ENCODE data around the gene C1QTNF8. TPM values are rescaled to one million over a fixed set of nuclear protein-coding genes. Genes with fewer than 3 reads are reported as not detected.
"Not testable (repeated sequence)": the region's sequence is repeated elsewhere in the genome, so short reads cannot be mapped to it uniquely, and the experiment has no call there.

The C1QTNF8 gene
- total RNA-seq, 4 donors from 2014 or later: not detected

DNA sequence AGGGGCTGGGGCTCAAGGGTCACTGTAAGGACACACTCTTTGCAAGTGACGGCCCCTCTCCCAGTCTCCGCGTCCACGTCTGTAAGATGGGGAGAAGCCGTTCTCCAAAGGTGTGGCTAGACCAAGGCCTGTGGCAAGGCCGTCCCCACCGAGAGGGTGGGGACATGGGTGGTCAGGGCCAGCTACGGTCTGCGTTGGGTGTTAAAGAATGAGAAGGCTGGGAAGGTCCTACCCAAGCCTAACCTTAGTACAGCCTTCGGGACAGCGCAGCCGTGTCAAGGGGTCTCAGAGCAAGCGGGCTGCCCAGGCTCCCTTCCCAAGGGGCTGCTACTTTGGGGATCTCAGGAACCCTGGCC lies 1.9 kb downstream of the C1QTNF8 start:
- DNase-seq: no peak
- peaks cover 6 to 19% (median 8%) of the 10 kb centered on the region in 4 donors for H3K4me1 ChIP-seq
- intact Hi-C loops (cut with DNase I; ENCODE audit: low total_unique reads): no loop called here
- WGBS, 2 donors (ENCODE audit: low coverage in 1 of 2): 54% methylated on average over 11 of the region's 13 CpGs; no CpG with 5 or more reads in 1 of the 2 donors
- in situ Hi-C loops (cut with MboI; ENCODE audit: low pct_ligation_motif_present in 1 of 4, low pct_unique_long_range_greater_than_20kb in 1 of 4, low sequenced_read_pairs in 3 of 4): no loop called here
- no peaks in the 10 kb centered on the region for H3K9me3 ChIP-seq
- TF ChIP-seq EP300 (IDR thresholded peaks at IDR 0.05; ENCODE audit: low read depth) (no peak), POLR2AphosphoS5 (IDR thresholded peaks at IDR 0.05) (no peak), POLR2A (IDR thresholded peaks at IDR 0.05) (no peak)
- TF ChIP-seq, protein P1, sequence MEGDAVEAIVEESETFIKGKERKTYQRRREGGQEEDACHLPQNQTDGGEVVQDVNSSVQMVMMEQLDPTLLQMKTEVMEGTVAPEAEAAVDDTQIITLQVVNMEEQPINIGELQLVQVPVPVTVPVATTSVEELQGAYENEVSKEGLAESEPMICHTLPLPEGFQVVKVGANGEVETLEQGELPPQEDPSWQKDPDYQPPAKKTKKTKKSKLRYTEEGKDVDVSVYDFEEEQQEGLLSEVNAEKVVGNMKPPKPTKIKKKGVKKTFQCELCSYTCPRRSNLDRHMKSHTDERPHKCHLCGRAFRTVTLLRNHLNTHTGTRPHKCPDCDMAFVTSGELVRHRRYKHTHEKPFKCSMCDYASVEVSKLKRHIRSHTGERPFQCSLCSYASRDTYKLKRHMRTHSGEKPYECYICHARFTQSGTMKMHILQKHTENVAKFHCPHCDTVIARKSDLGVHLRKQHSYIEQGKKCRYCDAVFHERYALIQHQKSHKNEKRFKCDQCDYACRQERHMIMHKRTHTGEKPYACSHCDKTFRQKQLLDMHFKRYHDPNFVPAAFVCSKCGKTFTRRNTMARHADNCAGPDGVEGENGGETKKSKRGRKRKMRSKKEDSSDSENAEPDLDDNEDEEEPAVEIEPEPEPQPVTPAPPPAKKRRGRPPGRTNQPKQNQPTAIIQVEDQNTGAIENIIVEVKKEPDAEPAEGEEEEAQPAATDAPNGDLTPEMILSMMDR (IDR thresholded peaks at IDR 0.05): no peak
- no peaks in the 10 kb centered on the region for H3K36me3 ChIP-seq
- H3K27me3 ChIP-seq: peaks cover 54% of the 10 kb centered on the region
- no peak overlapping the region for H3K4me3 ChIP-seq
- H3K27ac ChIP-seq: no peak overlapping the region

DNA sequence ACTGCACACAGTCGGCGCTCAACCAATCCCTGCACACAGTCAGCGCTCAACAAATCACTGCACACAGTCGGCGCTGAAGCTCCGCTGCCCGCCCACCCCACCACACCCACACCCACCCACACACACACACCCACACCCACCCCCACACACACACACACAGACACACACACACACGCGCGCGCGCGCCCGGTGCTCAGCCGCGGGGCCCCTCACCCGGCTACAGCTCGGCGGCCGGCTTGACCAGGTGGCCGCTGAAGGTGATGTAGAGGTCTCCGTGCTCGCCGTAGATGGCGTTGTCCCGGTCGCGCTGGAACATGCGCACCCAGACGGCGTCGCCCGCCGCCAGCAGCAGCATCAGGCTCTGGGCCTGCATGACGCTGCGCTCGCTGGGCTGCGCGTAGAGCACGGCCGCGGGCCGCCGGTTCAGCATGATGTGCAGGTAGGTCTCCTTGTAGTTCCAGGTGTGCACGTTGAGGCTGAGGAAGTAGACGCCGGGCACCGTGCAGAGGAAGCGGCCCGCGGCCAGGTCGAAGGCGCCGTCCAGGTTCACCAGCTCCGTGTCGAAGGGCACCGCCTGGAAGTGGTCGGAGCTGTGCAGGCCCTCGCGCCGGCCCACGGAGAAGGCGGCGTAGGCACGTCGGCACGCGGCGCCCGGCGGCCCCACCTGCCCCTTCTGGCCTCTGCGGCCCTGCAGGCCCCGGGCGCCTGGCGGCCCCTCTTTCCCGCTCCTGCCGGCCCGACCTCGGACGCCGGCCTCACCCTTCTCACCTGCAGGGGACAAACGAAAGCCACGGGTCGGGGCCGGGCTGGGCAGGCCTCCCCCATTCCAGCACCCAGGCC lies 2.5 kb downstream of the C1QTNF8 start:
- peaks cover 10 to 25% (median 12%) of the 10 kb centered on the region in 4 donors for H3K4me1 ChIP-seq
- TF ChIP-seq, protein P1 (IDR thresholded peaks at IDR 0.05): no peak
- no peak for TF ChIP-seq POLR2AphosphoS5 (IDR thresholded peaks at IDR 0.05)
- no peak for TF ChIP-seq POLR2A (IDR thresholded peaks at IDR 0.05)
- no peak for TF ChIP-seq EP300 (IDR thresholded peaks at IDR 0.05; ENCODE audit: low read depth)
- in situ Hi-C loops (cut with MboI; ENCODE audit: low pct_ligation_motif_present in 1 of 4, low pct_unique_long_range_greater_than_20kb in 1 of 4, low sequenced_read_pairs in 3 of 4) (no loop called here), intact Hi-C loops (cut with DNase I; ENCODE audit: low total_unique reads) (no loop called here)
- H3K9me3 ChIP-seq: no peaks in the 10 kb centered on the region
- H3K4me3 ChIP-seq: no peak overlapping the region
- WGBS, 2 donors (ENCODE audit: low coverage in 1 of 2): 59 to 66% methylated on average over 8 to 62 of the region's 85 CpGs
- H3K27ac ChIP-seq: no peak overlapping the region
- no peaks in the 10 kb centered on the region for H3K36me3 ChIP-seq
- peaks cover 54% of the 10 kb centered on the region for H3K27me3 ChIP-seq
- DNase-seq: no peak

DNA sequence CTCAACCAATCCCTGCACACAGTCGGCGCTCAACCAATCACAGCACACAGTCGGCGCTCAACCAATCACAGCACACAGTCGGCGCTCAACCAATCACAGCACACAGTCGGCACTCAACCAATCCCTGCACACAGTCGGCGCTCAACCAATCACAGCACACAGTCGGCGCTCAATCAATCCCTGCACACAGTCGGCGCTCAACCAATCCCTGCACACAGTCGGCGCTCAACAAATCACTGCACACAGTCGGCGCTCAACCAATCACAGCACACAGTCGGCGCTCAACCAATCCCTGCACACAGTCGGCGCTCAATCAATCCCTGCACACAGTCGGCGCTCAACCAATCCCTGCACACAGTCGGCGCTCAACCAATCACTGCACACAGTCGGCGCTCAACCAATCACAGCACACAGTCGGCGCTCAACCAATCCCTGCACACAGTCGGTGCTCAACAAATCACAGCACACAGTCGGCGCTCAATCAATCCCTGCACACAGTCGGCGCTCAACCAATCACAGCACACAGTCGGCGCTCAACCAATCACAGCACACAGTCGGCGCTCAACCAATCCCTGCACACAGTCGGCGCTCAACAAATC lies 3.3 kb downstream of the C1QTNF8 start:
- H3K9me3 ChIP-seq; H3K36me3 ChIP-seq; in situ Hi-C loops (cut with MboI; ENCODE audit: low pct_ligation_motif_present in 1 of 4, low pct_unique_long_range_greater_than_20kb in 1 of 4, low sequenced_read_pairs in 3 of 4); DNase-seq; H3K27ac ChIP-seq; H3K4me3 ChIP-seq; intact Hi-C loops (cut with DNase I; ENCODE audit: low total_unique reads): not testable (repeated sequence)
- Histone ChIP-seq H3K4me1 (peaks cover 10 to 29% (median 16%) of the 10 kb centered on the region in 4 donors), H3K27me3 (peaks cover 54% of the 10 kb centered on the region)
- 95 to 98% methylated on average over 8 to 36 of the region's 40 CpGs for WGBS, 2 donors (ENCODE audit: low coverage in 1 of 2)

DNA sequence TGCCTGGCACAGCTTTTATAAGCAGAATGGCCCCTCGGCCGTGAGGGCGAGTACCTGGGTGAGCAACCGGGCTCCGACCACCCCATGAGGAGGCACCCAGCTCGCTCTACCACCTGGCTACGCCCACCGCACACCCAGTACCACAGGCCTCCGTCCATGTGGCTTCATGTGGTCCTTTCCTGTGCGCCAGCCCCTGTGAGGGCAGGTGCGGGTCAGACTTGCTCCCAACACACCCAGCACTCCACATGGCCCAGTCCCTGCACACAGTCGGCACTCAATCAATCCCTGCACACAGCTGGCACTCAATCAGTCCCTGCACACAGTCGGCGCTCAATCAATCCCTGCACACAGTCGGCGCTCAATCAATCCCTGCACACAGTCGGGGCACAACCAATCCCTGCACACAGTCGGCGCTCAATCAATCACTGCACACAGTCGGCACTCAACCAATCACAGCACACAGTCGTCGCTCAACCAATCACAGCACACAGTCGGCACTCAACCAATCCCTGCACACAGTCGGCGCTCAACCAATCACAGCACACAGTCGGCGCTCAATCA lies 4.0 kb downstream of the C1QTNF8 start:
- in situ Hi-C loops (cut with MboI; ENCODE audit: low pct_ligation_motif_present in 1 of 4, low pct_unique_long_range_greater_than_20kb in 1 of 4, low sequenced_read_pairs in 3 of 4): no loop called here
- peaks cover 10 to 29% (median 16%) of the 10 kb centered on the region in 4 donors for H3K4me1 ChIP-seq
- WGBS, 2 donors (ENCODE audit: low coverage in 1 of 2): 95 to 96% methylated on average over 7 to 20 of the region's 27 CpGs
- no peaks in the 10 kb centered on the region for H3K9me3 ChIP-seq
- TF ChIP-seq, protein P1 (IDR thresholded peaks at IDR 0.05): no peak
- TF ChIP-seq POLR2AphosphoS5 (IDR thresholded peaks at IDR 0.05) (no peak), POLR2A (IDR thresholded peaks at IDR 0.05) (no peak), EP300 (IDR thresholded peaks at IDR 0.05; ENCODE audit: low read depth) (no peak)
- peaks cover 54% of the 10 kb centered on the region for H3K27me3 ChIP-seq
- intact Hi-C loops (cut with DNase I; ENCODE audit: low total_unique reads): no loop called here
- H3K4me3 ChIP-seq: no peak overlapping the region
- DNase-seq: no peak
- no peaks in the 10 kb centered on the region for H3K36me3 ChIP-seq
- H3K27ac ChIP-seq: no peak overlapping the region
